WERI-Rb-1 (cell line): Measurements from ENCODE around the gene TLX1.

Experiments used
- DNase-seq: peaks from one replicate; pipeline ENCODE4 v3.0.0-alpha.2; 2020
- H3K27ac ChIP-seq: fragments of 250-450 bp; sonication (Bioruptor Pico); 2 replicates; pipeline ENCODE4 v1.5.1; 2020; ENCODE audit warnings: mild to moderate bottlenecking, moderate library complexity
- H3K27me3 ChIP-seq: fragments of 250-450 bp; sonication (Bioruptor Pico); 2 replicates; pipeline ENCODE4 v1.5.1; 2021; ENCODE audit warnings: mild to moderate bottlenecking, low read depth, moderate library complexity; ENCODE audit not compliant: insufficient read depth, severe bottlenecking
- H3K36me3 ChIP-seq: fragments of 250-450 bp; sonication (Bioruptor Pico); 2 replicates; pipeline ENCODE4 v1.5.1; 2020; ENCODE audit warnings: mild to moderate bottlenecking, moderate library complexity
- H3K4me3 ChIP-seq: 2 replicates; pipeline ENCODE4 v1.5.1; 2011; ENCODE audit warnings: low read depth, mild to moderate bottlenecking, control low read depth, low read length
- H3K9me3 ChIP-seq: fragments of 250-450 bp; sonication (Bioruptor Pico); 2 replicates; pipeline ENCODE4 v1.5.1; 2021; ENCODE audit warnings: mild to moderate bottlenecking, moderate library complexity; ENCODE audit not compliant: severe bottlenecking
- TF ChIP-seq, protein P1 (sequence below): IDR thresholded peaks from 2 replicates; pipeline ENCODE4 v1.5.1; 2011; ENCODE audit warnings: low read depth, mild to moderate bottlenecking, control low read depth, inconsistent platforms, low read length

The TLX1 gene

GRCh38 chr10:101138788-101139420, 7.8 kb downstream of the TLX1 start:
- no peaks in the 10 kb centered on the region for H3K9me3 ChIP-seq
- no peak overlapping the region for H3K4me3 ChIP-seq
- TF ChIP-seq, protein P1, sequence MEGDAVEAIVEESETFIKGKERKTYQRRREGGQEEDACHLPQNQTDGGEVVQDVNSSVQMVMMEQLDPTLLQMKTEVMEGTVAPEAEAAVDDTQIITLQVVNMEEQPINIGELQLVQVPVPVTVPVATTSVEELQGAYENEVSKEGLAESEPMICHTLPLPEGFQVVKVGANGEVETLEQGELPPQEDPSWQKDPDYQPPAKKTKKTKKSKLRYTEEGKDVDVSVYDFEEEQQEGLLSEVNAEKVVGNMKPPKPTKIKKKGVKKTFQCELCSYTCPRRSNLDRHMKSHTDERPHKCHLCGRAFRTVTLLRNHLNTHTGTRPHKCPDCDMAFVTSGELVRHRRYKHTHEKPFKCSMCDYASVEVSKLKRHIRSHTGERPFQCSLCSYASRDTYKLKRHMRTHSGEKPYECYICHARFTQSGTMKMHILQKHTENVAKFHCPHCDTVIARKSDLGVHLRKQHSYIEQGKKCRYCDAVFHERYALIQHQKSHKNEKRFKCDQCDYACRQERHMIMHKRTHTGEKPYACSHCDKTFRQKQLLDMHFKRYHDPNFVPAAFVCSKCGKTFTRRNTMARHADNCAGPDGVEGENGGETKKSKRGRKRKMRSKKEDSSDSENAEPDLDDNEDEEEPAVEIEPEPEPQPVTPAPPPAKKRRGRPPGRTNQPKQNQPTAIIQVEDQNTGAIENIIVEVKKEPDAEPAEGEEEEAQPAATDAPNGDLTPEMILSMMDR: no peak
- no peak overlapping the region for H3K27ac ChIP-seq
- H3K36me3 ChIP-seq: peaks cover 9% of the 10 kb centered on the region
- H3K27me3 ChIP-seq: no peaks in the 10 kb centered on the region
- no peak for DNase-seq

- Histone ChIP-seq H3K9me3 (no peaks in the 10 kb centered on the region), H3K27me3 (no peaks in the 10 kb centered on the region), H3K36me3 (peaks cover 3% of the 10 kb centered on the region), H3K27ac (no peak overlapping the region), H3K4me3 (no peak overlapping the region)
- TF ChIP-seq, protein P1: peak; percentile 39
- DNase-seq: no peak
These were observed 8.4 kb downstream of the TLX1 start for GRCh38 chr10:101139421-101139911.

DNA sequence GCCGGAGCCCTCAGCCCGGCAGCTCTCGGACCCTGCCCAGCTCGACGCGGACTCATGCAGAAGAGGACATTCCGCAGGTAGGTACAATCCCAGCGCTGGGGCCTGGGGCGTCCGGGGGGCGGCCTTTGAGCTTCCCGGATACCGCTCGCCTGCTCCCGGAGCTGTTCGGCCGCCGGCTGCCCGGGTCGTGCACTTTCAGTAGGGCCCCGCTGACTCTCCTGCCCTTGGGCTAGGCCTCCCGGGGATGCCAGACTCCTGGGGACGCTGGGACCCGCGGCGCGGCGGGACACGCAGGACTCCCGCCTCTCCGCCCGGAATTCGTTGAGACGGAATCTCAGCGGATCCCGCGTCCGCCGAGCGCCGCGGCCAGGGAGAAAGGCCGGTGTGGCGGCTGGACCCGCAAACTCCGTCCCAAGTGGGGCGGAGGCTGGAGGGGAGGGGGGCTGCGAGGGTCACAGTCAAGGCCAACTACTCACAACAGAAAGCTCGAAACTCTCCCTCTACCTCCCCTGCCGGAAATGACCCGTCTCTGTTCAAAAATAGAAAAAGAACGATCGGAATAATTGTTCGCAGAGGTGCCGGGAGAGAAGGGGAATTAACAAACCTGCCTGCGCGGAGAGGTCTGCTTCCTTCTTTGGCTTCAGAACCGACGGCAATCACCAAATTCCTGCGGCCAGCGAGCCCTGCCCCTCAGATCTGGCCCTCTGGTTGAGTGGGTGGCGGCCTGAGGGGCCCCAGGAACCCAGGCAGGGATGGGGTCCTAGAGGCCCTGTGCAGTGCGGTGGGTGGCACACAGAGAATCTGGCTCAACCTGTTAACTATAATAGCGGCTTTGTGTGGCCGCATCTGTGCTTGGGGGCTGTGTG, 9.2 kb downstream of the TLX1 start:
- no peaks in the 10 kb centered on the region for H3K27me3 ChIP-seq
- H3K9me3 ChIP-seq: no peaks in the 10 kb centered on the region
- H3K27ac ChIP-seq: no peak overlapping the region
- no peak overlapping the region for H3K4me3 ChIP-seq
- TF ChIP-seq, protein P1: no peak
- H3K36me3 ChIP-seq: no peaks in the 10 kb centered on the region
- no peak for DNase-seq

GRCh38 chr10:101140950-101141615, 10.0 kb downstream of the TLX1 start:
- Histone ChIP-seq H3K27ac (no peak overlapping the region), H3K4me3 (no peak overlapping the region), H3K27me3 (no peaks in the 10 kb centered on the region), H3K9me3 (no peaks in the 10 kb centered on the region), H3K36me3 (no peaks in the 10 kb centered on the region)
- TF ChIP-seq, protein P1: no peak
- DNase-seq: no peak

GRCh38 chr10:101141616-101142532, 10.8 kb downstream of the TLX1 start:
- Histone ChIP-seq H3K9me3 (no peaks in the 10 kb centered on the region), H3K4me3 (peak overlapping the region; percentile 23; the same call in 1 of the 2 replicates), H3K36me3 (no peaks in the 10 kb centered on the region), H3K27ac (peak overlapping the region; percentile 59), H3K27me3 (no peaks in the 10 kb centered on the region)
- TF ChIP-seq, protein P1: peak; percentile 96
- peak; percentile 90 for DNase-seq
